SKM-1 treated with dmso at 0.1 percent for 144 hours (cell line): ENCODE measurements around the gene TAS2R16.
"Not testable (repeated sequence)": the region's sequence is repeated elsewhere in the genome, so short reads cannot be mapped to it uniquely, and the experiment has no call there.

Experiments used
- DNase-seq: peaks from one replicate; lab custom pipeline; 2025; ENCODE audit not compliant: unreplicated experiment; lab: John Stamatoyannopoulos, UW

TAS2R16 gene

DNA sequence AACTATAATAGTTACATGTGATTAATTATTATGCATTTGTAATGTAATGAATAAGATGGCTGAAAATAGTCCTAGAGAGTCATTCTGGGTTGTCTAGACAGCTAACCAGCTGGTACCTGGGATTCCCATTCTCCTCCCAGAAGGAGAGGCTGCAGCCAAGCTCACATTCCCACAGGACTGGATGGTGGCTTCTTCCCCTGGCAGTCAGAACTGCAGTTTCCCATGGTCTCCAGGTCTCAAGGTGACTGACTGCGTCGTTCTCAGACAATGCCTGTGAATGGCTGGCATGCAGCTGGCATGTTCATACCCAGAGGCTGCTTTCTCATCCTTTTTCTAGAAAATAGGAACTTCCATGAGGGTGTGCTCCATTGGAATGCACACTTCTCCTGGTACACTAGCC, 21.3 kb downstream of the TAS2R16 start:
- DNase-seq, result no peak

DNA sequence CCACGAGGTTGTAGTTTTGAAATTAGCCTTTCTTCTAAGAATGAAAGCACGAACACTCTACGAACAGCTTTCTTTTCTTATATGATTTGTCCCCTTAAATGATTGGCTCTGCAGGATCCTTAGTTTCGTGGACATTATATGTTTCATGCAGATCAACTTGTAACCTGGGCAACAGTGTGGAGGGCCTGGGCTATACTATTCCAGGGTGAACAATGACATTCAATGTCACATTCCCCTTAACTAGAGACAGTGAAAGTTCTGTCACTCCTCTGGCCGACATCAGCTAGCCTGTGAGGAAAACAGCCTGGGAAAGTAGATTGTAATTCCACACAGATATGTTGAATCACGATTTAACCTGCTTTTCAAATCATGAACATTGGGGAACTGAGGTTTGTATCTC, 23.4 kb downstream of the TAS2R16 start:
- no peak for DNase-seq

- DNase-seq, result no peak
Measured at GRCh38 chr7:122970740-122971725, 24.5 kb downstream of the TAS2R16 start.

DNA sequence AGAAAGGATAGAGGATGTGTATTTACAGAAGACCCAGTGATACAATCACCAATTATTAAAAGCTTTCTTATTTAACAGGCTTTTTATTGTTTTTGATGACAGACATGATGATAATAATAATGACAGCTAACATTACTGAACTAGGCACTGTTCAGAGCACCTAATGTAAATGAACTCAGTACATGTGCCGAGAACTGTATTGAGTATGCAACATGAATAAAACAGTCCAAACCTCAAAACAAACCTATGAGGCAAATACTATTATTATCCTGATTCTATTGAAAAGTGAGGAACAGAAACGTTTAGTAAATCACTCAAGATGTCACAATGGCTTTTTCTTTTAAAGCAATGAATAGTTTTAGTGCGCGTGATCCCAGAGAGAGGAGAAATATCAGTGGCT, 27.1 kb downstream of the TAS2R16 start:
- no peak for DNase-seq

- no peak for DNase-seq
Measured at GRCh38 chr7:122965306-122965705, 30.2 kb downstream of the TAS2R16 start.

DNA sequence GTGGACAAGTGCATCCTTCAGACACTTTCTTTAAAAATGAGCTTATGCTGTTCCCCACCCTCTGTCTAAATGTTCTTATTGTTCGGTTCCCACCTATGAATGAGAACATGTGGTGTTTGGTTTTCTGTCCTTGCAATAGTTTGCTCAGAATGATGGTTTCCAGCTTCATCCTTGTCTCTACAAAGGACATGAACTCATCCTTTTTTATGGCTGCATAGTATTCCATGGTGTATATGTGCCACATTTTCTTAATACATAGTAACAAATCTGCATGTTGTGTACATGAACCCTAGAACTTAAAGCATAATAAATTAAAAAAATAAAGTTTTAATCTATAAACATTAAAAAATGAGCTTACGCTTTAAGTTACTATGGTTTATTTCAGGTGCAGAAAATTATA, 41.8 kb downstream of the TAS2R16 start:
- not testable (repeated sequence) for DNase-seq

DNA sequence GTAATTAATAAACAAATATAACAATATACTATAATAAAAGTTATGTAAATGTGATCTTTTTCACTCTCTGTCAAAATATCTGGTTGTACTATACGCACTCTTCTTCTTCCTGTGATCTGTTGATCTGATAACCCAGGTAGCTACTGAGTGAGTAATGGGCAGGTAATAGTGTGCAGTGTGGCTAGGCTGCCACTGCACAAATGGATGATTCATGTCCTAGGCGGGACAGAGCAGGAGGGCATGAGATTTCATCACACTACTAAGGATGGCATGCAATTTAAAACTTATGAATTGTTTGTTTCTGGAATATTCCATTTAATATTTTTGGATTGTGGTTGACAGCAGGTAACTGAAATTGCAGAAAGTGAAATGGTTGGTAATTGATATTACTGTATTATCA, 44.5 kb downstream of the TAS2R16 start:
- no peak for DNase-seq

DNA sequence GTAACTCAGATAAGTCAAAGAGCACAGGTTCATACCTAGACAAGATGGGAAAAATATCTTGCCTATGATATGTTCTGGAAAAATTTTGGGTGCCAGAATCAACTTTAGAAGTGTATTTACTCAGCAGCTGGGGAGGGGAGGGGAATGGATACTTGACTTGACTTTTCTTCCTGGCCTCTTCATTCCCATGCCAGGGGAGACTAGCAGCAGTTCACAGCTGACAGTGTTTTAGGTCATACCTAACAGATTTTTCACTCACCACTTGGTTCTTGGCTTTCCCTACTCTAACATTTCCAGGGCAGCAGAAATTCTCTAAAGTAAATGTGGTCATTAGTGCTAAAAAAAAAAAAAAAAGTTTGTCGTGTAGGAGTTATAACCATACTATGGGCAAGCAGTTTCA, 46.3 kb downstream of the TAS2R16 start:
- DNase-seq, result no peak
